ENCODE results near the gene PSMA2.

The PSMA2 gene

DNA sequence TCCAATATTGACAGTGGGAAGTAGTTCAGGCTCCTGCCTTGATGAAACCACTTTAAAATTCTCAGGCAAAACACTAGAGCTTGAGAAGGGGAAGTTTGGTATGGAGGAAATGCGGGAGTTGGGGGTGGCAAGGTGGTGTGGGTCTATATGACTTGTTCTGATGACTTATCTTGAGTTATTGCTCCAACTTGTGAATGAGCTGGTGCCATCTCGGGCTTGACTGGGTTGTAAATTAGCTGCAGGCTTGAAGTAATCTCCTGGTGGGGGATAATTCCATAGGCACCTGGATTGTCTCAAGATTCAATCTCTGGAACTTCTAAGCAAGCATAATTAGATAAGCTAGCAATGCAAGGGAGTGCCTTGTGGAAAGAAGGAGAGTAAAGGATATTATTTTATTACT is 29.2 kb upstream of the PSMA2 start:
- WGBS, 2 experiments (ENCODE audit: insufficient coverage in 2 of 2): 51 to 79% methylated on average over 2 of the region's 2 CpGs
- H3K27ac ChIP-seq (ENCODE audit: low read depth, low read length, severe bottlenecking): no peak overlapping the region
- peaks cover 3% of the 10 kb centered on the region for H3K4me1 ChIP-seq (ENCODE audit: control insufficient read depth, insufficient read depth, low read length, poor library complexity, severe bottlenecking)
- peaks cover 12% of the 10 kb centered on the region for H3K9me3 ChIP-seq (ENCODE audit: control insufficient read depth, low read length)
- H3K36me3 ChIP-seq (ENCODE audit: control insufficient read depth, insufficient read depth, low read length): no peaks in the 10 kb centered on the region
- no peak overlapping the region for H3K4me3 ChIP-seq (ENCODE audit: extremely low read depth, insufficient read depth, low read length, poor library complexity, severe bottlenecking)

DNA sequence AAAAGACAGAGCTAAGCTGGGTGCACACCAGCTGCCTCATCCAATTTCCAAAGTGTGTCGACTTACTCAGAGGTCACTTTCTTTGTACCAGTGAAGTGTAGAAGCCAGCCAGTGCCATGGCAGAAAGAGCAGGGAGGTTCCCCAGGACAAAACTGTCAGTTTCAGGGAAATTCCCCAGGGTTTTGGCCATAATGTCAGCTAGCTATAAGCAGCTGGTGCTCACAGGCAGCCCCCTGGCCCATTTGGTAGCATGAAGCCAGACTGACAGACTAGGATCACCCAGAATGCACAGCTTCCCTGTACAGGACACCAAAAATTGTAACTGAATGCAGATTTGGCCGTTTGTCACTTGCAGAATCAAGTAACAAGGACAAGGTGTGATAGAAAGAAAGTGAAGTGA is 28.8 kb upstream of the PSMA2 start:
- Histone ChIP-seq H3K4me1 (ENCODE audit: control insufficient read depth, insufficient read depth, low read length, poor library complexity, severe bottlenecking) (peaks cover 3% of the 10 kb centered on the region), H3K27ac (ENCODE audit: low read depth, low read length, severe bottlenecking) (no peak overlapping the region), H3K36me3 (ENCODE audit: control insufficient read depth, insufficient read depth, low read length) (no peaks in the 10 kb centered on the region), H3K9me3 (ENCODE audit: control insufficient read depth, low read length) (peaks cover 12% of the 10 kb centered on the region), H3K4me3 (ENCODE audit: extremely low read depth, insufficient read depth, low read length, poor library complexity, severe bottlenecking) (no peak overlapping the region)
- WGBS, 2 experiments (ENCODE audit: insufficient coverage in 2 of 2): 81 to 85% methylated on average over 2 of the region's 2 CpGs

DNA sequence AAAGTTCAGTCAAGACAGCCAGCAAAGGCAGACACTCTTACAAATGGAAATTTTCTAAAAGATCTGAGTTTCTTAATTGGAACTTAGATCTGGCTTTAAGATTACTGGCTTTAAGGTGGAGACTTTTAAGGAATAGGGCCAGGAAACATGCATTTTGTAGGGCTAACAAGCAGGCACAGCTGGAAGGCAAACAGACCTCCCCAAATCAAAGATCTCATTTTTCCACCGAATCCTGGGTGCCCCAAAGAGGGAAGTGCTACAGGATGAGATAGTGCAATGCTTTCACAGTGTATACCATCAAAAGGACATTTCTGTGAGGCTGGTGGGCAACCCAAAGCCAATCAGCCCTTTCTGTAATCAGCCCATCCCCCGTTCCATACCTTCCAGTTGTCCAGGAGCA is 27.6 kb upstream of the PSMA2 start:
- no peak overlapping the region for H3K27ac ChIP-seq (ENCODE audit: low read depth, low read length, severe bottlenecking)
- 94% methylated on average over 2 of the region's 2 CpGs; no CpG with 5 or more reads in 1 of the 2 experiments for WGBS, 2 experiments (ENCODE audit: insufficient coverage in 2 of 2)
- no peak overlapping the region for H3K4me3 ChIP-seq (ENCODE audit: extremely low read depth, insufficient read depth, low read length, poor library complexity, severe bottlenecking)
- peaks cover 12% of the 10 kb centered on the region for H3K9me3 ChIP-seq (ENCODE audit: control insufficient read depth, low read length)
- H3K36me3 ChIP-seq (ENCODE audit: control insufficient read depth, insufficient read depth, low read length): no peaks in the 10 kb centered on the region
- H3K4me1 ChIP-seq (ENCODE audit: control insufficient read depth, insufficient read depth, low read length, poor library complexity, severe bottlenecking): no peaks in the 10 kb centered on the region

DNA sequence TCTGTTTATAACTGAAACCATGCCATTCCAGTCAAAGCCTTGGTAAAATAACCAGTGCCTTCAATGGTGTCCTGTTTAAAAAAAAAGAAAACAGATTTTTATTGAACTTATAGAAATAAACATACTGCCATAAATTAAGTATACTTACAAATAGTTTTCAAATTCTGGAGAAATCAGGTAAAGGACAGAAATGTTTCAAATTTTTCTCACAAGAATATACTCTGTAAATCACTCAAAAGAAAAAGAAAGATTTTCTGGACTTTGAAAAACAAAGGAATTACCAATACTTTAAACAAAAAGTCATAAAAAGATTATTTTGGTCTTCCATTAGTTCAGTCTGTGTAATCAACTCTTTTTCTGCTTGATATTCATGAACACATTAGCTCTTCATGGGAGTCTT is 24.1 kb upstream of the PSMA2 start:
- H3K4me3 ChIP-seq (ENCODE audit: extremely low read depth, insufficient read depth, low read length, poor library complexity, severe bottlenecking): no peak overlapping the region
- H3K27ac ChIP-seq (ENCODE audit: low read depth, low read length, severe bottlenecking): no peak overlapping the region
- no peaks in the 10 kb centered on the region for H3K4me1 ChIP-seq (ENCODE audit: control insufficient read depth, insufficient read depth, low read length, poor library complexity, severe bottlenecking)
- peaks cover 12% of the 10 kb centered on the region for H3K9me3 ChIP-seq (ENCODE audit: control insufficient read depth, low read length)
- H3K36me3 ChIP-seq (ENCODE audit: control insufficient read depth, insufficient read depth, low read length): no peaks in the 10 kb centered on the region

DNA sequence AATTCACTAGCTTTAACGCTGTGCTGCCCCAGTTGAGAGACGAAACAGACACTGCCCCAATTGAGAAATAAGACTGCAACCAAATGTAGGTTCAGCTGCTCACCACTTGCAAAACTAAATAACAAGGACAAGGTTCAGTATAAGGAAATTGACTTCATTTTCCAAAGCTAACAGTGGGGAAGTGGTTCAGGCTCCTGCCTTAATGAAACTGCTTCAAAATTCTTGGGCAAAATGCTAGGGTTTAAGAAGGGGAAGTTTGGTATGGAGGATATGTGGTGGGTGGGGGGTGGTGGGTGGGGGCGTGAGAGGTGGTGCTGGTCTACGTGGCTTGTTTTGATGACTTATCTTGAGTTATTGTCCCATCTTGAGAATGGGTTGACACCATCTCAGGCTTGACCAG is 22.0 kb upstream of the PSMA2 start:
- H3K9me3 ChIP-seq (ENCODE audit: control insufficient read depth, low read length): peaks cover 7% of the 10 kb centered on the region
- H3K4me3 ChIP-seq (ENCODE audit: extremely low read depth, insufficient read depth, low read length, poor library complexity, severe bottlenecking): no peak overlapping the region
- H3K36me3 ChIP-seq (ENCODE audit: control insufficient read depth, insufficient read depth, low read length): no peaks in the 10 kb centered on the region
- H3K27ac ChIP-seq (ENCODE audit: low read depth, low read length, severe bottlenecking): no peak overlapping the region
- WGBS, 2 experiments (ENCODE audit: insufficient coverage in 2 of 2): 89 to 100% methylated on average over 2 of the region's 4 CpGs
- H3K4me1 ChIP-seq (ENCODE audit: control insufficient read depth, insufficient read depth, low read length, poor library complexity, severe bottlenecking): no peaks in the 10 kb centered on the region

DNA sequence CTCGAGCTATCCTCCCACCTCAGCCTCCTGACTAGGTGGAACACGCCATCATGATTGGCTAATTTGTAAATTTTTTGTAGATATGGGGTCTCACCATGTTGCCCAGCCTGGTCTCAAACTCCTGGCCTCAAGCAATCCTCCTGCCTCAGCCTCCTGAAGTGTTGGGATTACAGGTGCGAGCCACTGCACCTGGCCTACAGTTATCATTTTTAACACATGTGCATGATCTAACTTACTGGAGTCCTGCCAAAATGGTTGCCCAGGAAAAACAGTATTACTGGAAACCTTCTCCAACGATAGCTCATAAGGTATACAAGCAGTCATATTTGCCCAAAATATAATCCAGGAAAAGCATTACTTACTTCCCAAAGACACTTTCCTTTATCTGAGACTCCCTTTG is 20.4 kb upstream of the PSMA2 start:
- WGBS, 2 experiments (ENCODE audit: insufficient coverage in 2 of 2): 80 to 96% methylated on average over 2 to 3 of the region's 4 CpGs

DNA sequence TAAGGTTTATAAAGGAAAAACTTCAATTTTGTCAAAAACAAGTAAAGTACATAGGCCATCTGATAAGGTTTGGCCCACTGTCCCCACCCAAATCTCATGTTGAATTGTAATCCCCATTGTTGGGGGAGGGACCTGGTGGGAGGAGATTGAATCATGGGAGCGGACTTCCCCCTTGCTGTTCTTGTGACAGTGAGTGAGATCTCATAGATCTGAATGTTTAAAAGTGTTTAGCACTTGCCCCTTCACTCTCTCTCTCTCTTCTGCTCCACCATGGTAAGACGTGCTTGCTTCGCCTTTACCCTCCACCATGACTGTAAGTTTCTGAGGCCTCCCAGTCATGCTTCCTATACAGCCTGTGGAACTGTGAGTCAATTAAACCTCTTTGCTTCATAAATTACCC is 18.4 kb upstream of the PSMA2 start:
- Histone ChIP-seq H3K4me1 (ENCODE audit: control insufficient read depth, insufficient read depth, low read length, poor library complexity, severe bottlenecking) (no peaks in the 10 kb centered on the region), H3K27ac (ENCODE audit: low read depth, low read length, severe bottlenecking) (no peak overlapping the region), H3K9me3 (ENCODE audit: control insufficient read depth, low read length) (no peaks in the 10 kb centered on the region), H3K36me3 (ENCODE audit: control insufficient read depth, insufficient read depth, low read length) (no peaks in the 10 kb centered on the region), H3K4me3 (ENCODE audit: extremely low read depth, insufficient read depth, low read length, poor library complexity, severe bottlenecking) (no peak overlapping the region)
- WGBS, 2 experiments (ENCODE audit: insufficient coverage in 2 of 2): 20 to 67% methylated on average over 1 to 2 of the region's 3 CpGs

More for the DNA sequence above, 20.4 kb upstream of the PSMA2 start:
- no peak overlapping the region for H3K4me3 ChIP-seq (ENCODE audit: extremely low read depth, insufficient read depth, low read length, poor library complexity, severe bottlenecking)
- H3K27ac ChIP-seq (ENCODE audit: low read depth, low read length, severe bottlenecking): no peak overlapping the region
- peaks cover 6% of the 10 kb centered on the region for H3K9me3 ChIP-seq (ENCODE audit: control insufficient read depth, low read length)
- no peaks in the 10 kb centered on the region for H3K4me1 ChIP-seq (ENCODE audit: control insufficient read depth, insufficient read depth, low read length, poor library complexity, severe bottlenecking)
- no peaks in the 10 kb centered on the region for H3K36me3 ChIP-seq (ENCODE audit: control insufficient read depth, insufficient read depth, low read length)

DNA sequence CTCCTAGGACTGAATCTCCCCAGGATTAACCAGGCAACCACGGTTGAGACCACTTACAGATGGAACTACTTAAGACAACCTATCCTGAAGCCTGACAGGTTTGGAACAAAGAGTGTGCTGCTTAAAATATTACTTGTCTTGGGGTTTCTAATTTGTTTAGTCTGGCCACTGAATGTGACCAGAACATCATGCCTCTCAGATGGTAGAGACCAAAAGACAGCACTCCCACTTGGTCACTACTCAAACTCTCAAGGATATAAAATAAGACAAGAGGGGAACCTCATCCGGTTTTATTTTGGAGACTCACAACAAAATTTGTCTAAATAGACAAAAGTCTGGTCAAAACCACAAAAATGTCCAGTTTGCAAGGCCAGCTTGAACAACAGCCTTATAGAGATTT is 15.5 kb upstream of the PSMA2 start:
- Histone ChIP-seq H3K9me3 (ENCODE audit: control insufficient read depth, low read length) (no peaks in the 10 kb centered on the region), H3K36me3 (ENCODE audit: control insufficient read depth, insufficient read depth, low read length) (no peaks in the 10 kb centered on the region), H3K4me1 (ENCODE audit: control insufficient read depth, insufficient read depth, low read length, poor library complexity, severe bottlenecking) (no peaks in the 10 kb centered on the region), H3K27ac (ENCODE audit: low read depth, low read length, severe bottlenecking) (no peak overlapping the region), H3K4me3 (ENCODE audit: extremely low read depth, insufficient read depth, low read length, poor library complexity, severe bottlenecking) (no peak overlapping the region)
- 86% methylated on average over 1 of the region's 2 CpGs; no CpG with 5 or more reads in 1 of the 2 experiments for WGBS, 2 experiments (ENCODE audit: insufficient coverage in 2 of 2)

DNA sequence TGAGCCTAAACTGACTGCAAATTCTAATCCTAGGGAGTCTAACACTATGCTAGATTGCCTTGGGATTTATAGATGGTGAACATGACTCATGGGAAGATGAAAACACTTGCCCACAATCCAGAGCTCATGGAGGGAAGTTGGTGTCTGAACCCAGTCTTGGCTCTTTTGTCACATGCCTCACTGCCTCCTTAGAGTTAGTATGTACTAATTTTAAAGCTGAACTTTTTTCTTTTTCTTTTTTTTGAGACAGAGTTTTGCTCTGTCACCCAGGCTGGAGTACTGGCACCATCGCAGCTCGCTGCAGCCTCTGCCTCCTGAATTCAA is 14.6 kb upstream of the PSMA2 start:
- Histone ChIP-seq H3K36me3 (ENCODE audit: control insufficient read depth, insufficient read depth, low read length) (no peaks in the 10 kb centered on the region), H3K27ac (ENCODE audit: low read depth, low read length, severe bottlenecking) (no peak overlapping the region), H3K4me3 (ENCODE audit: extremely low read depth, insufficient read depth, low read length, poor library complexity, severe bottlenecking) (no peak overlapping the region), H3K4me1 (ENCODE audit: control insufficient read depth, insufficient read depth, low read length, poor library complexity, severe bottlenecking) (no peaks in the 10 kb centered on the region), H3K9me3 (ENCODE audit: control insufficient read depth, low read length) (no peaks in the 10 kb centered on the region)
- WGBS, 2 experiments (ENCODE audit: insufficient coverage in 2 of 2): 94 to 100% methylated on average over 2 of the region's 2 CpGs

DNA sequence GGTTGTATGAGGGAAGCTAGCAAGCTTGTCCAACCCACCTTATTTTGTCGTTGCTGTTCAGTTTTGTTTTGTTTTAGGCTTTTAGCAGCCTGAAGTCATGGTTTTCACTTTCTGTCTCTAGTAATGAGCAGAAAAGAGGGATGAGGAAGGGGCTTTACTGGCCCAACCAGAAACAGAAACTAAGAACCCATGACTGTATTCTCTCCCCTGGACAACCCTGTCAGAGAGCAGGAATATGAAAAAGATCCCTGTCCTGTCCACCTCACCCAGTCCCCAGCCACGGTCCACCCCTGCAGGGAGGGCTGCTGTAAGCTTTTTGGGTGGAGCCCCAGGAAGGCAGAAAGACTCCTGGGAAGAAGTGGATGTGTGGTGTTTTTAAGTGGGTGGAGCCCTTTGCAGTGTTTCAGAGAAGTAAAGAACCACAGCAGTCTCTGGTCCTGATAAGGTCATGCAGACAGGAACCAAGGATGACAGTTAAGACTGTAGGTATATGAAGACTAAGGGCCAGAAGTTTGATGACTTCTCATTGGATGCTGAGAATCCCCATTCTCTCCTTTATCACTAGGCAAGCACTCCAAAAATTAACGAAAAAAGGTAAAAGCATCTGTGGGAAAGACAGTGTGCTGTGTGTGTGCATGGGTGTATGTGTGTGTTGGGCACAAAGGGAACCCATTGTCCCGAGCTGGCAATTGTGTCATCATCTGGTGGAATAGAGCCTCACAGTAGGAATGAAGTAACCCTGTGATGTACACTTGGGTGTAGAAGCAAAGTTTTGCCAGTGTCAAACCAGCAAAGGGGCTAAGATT is 14.1 kb upstream of the PSMA2 start:
- Histone ChIP-seq H3K9me3 (ENCODE audit: control insufficient read depth, low read length) (no peaks in the 10 kb centered on the region), H3K4me1 (ENCODE audit: control insufficient read depth, insufficient read depth, low read length, poor library complexity, severe bottlenecking) (no peaks in the 10 kb centered on the region), H3K4me3 (ENCODE audit: extremely low read depth, insufficient read depth, low read length, poor library complexity, severe bottlenecking) (no peak overlapping the region), H3K36me3 (ENCODE audit: control insufficient read depth, insufficient read depth, low read length) (no peaks in the 10 kb centered on the region), H3K27ac (ENCODE audit: low read depth, low read length, severe bottlenecking) (no peak overlapping the region)
- 71 to 93% methylated on average over 1 of the region's 4 CpGs for WGBS, 2 experiments (ENCODE audit: insufficient coverage in 2 of 2)

DNA sequence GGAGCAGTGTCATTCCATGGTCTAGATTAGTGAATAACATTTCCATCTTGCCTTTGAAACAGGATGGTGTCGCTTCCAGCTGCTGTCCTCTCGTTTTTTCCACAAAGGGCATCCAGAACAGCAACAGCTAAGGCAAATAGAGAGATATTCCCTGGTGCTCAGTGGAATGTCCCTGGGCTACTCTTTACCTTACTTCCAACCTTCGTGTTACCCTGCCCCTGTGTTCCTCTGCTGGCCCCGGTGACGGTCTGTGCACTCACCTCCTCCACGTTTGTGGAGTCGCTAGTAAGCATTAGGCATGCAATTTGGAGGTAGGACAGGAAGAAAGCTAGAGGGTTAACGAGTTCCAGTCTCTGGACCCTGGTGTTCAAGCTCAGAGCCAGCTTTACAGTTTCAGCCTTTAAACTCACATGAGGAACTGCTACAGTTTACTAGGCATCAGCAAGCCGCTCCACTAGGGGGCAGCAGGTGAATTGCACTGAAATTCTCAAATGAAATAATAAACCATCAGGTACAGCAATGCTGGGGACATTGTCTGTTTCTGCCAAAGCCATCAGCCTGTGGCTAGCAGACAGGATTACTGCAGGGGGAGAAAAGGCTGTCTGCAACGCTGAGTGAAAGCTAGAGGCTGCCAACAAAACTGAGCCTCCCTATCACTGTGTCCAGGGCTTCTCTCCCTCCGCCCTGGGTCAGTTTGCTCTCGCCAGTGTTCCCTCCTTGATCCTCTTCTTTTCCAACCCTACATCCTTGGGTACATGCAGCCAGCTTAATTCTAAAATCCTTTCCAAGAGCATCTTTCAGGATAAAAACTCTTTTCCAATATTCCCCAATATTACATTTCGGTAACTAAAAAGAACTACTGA is 9.2 kb upstream of the PSMA2 start:
- Histone ChIP-seq H3K36me3 (ENCODE audit: control insufficient read depth, insufficient read depth, low read length) (peaks cover 25% of the 10 kb centered on the region), H3K4me1 (ENCODE audit: control insufficient read depth, insufficient read depth, low read length, poor library complexity, severe bottlenecking) (no peaks in the 10 kb centered on the region), H3K4me3 (ENCODE audit: extremely low read depth, insufficient read depth, low read length, poor library complexity, severe bottlenecking) (no peak overlapping the region), H3K27ac (ENCODE audit: low read depth, low read length, severe bottlenecking) (no peak overlapping the region), H3K9me3 (ENCODE audit: control insufficient read depth, low read length) (no peaks in the 10 kb centered on the region)
- 44 to 54% methylated on average over 8 to 10 of the region's 13 CpGs for WGBS, 2 experiments (ENCODE audit: insufficient coverage in 2 of 2)

Measured in mesodermal cell (in vitro differentiated cells).